ENCODE measurements around the gene THEMIS2.
A peak's percentile ranks its signal among the peaks of the same experiment; 100 is the strongest.
"Not testable (repeated sequence)": the region's sequence is repeated elsewhere in the genome, so short reads cannot be mapped to it uniquely, and the experiment has no call there.

THEMIS2 gene

DNA sequence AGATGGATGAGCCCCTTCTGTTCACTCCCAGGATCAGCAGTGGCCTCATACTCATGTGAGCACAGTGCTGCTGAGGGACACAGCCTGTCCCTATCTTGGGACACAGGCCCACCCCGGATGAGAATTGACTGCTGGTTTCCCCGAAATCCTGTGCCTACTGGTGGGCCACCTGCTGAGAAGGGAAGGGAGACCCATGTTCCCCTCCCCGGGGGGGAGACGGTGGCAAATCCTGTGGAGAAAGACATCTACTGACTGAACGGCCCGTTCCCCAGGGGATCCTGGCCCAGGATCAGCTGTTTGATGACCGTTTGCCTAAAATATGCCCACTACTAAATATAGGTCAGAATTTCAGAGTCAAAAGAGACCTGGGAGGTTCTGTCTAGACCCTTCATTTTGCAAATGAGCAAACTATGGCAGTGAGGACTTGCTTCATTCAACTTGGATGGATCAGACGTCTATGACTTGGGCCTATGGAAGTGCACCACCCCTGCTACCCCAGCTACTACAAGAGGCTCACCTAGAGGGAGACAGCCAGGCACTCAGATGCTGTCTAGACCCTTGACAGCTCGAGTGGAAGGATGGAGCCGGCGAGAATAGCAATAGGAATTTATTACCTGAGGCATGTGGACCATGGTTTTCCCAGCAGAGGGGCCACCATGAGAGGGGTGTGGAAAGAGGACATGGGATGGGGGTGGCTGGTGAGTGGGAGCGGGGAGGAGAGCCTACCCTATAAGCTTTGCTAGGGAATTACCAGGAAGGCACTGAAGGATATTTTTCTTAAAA, 15.6 kb upstream of the THEMIS2 start:
- H3K4me3 Mint-ChIP-seq: no peak overlapping the region
- DNase-seq (no peak), ATAC-seq (replicated peaks) (no peak)
- H3K27ac Mint-ChIP-seq: peak overlapping the region in 1 of 2 donors; percentile 7
- peaks cover 5% of the 10 kb centered on the region for H3K36me3 Mint-ChIP-seq (ENCODE audit: insufficient read depth)
- no peaks in the 10 kb centered on the region for H3K27me3 Mint-ChIP-seq
- H3K9me3 Mint-ChIP-seq: no peaks in the 10 kb centered on the region
- peaks cover 9 to 13% of the 10 kb centered on the region in 2 donors for H3K4me1 Mint-ChIP-seq (ENCODE audit: low read depth in 2 of 2)

DNA sequence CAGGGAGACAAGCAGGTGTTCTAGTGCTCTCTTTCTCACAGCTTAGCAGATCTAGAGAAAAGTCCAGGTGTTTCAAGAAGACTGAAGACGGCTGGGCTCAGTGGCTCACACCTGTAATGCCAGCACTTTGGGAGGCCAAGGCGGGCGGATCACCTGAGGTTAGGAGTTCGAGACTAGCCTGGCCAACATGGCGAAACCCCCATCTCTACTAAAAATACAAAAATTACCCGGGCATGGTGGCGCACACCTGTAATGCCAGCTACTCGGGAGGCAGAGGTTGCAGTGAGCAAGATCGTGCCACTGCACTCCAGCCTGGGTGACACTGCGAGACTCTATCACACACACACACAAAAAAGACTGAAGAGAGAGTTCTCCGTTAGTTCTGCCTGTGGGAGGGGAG, 14.8 kb upstream of the THEMIS2 start:
- H3K9me3 Mint-ChIP-seq; DNase-seq; H3K27me3 Mint-ChIP-seq; ATAC-seq (replicated peaks); H3K36me3 Mint-ChIP-seq (ENCODE audit: insufficient read depth); H3K4me3 Mint-ChIP-seq: not testable (repeated sequence)
- Mint-ChIP-seq H3K4me1 (ENCODE audit: low read depth in 2 of 2) (peaks cover 9 to 13% of the 10 kb centered on the region in 2 donors), H3K27ac (peak overlapping the region in 1 of 2 donors; percentile 51)

DNA sequence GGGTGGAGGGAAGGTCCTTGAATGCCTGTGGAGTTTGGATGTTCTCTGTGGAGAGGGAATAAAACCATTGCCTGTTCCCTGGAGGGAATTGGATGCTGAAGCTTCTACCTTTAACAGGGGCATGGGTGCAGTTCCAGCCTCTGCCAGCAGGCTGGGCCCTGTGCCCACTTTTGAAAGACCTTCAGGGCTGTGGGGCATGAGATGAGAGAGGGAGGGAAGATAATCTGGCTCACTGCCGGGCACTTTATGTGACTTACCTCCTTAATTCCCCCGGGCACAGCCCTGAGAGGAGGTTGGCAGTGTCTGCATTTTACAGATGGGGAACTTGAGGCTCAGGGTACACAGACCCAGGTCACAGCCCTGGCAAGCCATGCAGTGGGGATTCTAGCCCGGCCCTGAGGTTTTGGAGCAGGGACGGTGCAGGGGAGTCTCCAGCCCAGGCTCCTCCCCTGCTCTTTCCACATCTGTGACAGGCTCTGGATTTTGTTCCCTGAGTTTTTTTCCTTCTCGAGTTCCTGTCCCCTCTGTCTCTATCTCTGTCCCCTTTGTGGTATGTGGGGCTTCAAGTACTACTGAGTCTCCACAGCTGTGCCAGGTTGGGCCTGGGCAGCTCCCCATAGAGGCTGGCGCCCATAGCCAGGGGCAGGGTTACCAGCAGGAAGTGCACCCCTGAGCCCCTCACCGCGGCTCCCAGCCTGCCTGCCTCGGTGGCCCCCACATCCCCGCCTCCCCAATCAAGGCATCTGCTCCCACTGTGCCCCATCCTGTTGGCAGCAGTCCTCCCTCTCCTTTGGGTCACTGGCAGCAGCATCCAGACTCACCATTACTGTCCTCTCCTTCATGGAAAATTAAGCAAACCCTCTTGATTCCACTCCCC, 14.0 kb upstream of the THEMIS2 start:
- Mint-ChIP-seq H3K9me3 (no peaks in the 10 kb centered on the region), H3K36me3 (ENCODE audit: insufficient read depth) (peaks cover 5% of the 10 kb centered on the region), H3K27me3 (no peaks in the 10 kb centered on the region), H3K27ac (peak overlapping the region in 1 of 2 donors; percentile 51), H3K4me3 (no peak overlapping the region), H3K4me1 (ENCODE audit: low read depth in 2 of 2) (peaks cover 14 to 19% of the 10 kb centered on the region in 2 donors)
- peak; percentile 99 for ATAC-seq (replicated peaks)
- peak; percentile 82 to 91 (median 83) for DNase-seq

DNA sequence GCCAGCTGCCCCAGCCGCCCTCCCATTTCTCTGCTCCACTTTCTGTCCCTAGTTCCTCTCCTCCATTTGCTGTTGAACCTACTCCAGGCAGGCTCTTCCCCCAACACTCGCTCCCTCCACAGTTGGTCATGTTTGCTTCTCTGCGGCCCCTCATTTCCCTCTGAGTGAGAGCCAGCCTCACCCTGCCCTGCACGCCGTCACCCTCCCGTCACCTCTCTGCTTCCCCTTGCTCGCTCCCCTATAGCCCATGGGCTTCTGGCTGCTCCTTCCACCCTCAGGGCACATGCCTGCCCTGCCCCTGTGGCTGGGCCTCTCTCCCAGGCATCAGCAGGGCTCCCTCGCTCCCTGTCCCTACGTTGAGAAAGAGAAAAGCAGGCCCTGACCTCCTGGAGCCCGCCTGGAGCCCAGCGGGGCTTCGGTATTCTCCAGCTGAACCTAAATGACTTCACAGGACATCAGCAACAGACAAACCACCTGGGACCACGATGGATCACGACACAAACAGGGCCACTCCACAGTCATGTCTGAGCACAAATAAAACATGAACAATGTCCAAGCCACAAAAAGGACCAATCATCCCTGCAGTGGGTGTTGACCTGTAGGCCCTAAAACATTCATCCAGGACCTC, 13.3 kb upstream of the THEMIS2 start:
- no peaks in the 10 kb centered on the region for H3K27me3 Mint-ChIP-seq
- no peak overlapping the region for H3K27ac Mint-ChIP-seq
- ATAC-seq (replicated peaks) (no peak), DNase-seq (no peak)
- H3K9me3 Mint-ChIP-seq: no peaks in the 10 kb centered on the region
- no peak overlapping the region for H3K4me3 Mint-ChIP-seq
- peaks cover 5% of the 10 kb centered on the region for H3K36me3 Mint-ChIP-seq (ENCODE audit: insufficient read depth)
- H3K4me1 Mint-ChIP-seq (ENCODE audit: low read depth in 2 of 2): peaks cover 16 to 19% of the 10 kb centered on the region in 2 donors

DNA sequence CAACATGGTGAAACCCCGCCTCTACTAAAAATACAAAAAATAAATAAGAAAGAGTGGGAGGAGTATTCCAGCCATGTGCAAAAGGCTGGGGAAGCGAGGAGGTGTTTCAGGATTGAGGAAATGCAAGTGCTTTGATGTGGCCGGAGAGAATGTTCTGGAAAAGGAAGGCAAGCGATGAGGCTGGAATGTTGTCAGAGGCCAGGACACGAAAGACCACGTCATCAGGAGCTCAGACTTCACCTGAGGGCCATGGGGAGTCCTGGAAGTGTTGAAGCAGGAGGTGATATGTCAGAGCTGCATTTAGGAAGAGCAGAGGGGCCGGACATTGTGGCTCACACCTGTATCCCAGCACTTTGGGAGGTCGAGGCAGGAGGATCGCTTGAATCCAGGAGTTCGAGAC, 10.9 kb upstream of the THEMIS2 start:
- Mint-ChIP-seq H3K36me3 (ENCODE audit: insufficient read depth) (peaks cover 5% of the 10 kb centered on the region), H3K9me3 (no peaks in the 10 kb centered on the region), H3K27ac (peak overlapping the region in 1 of 2 donors; percentile 72), H3K27me3 (no peaks in the 10 kb centered on the region), H3K4me3 (no peak overlapping the region), H3K4me1 (ENCODE audit: low read depth in 2 of 2) (peaks cover 19 to 23% of the 10 kb centered on the region in 2 donors)
- DNase-seq: no peak
- no peak for ATAC-seq (replicated peaks)

DNA sequence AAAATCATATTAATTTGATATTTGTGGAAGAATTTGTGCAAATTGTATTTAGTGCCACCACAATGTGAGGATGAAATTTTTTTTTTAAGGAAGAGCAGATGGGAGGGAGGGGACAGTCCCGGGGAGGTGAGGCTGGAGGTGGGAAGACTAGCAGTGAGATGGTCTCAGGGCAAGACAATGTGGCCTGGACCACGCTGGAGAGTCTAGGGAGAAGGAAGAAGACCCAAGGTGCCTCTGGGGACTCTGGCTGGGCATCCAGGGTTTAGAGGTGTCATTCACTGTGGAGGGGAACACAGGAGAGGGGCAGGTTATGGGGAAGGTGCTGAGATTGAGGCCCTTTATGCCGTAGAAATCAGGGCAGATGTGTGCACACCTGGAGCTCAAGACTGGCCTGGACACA, 10.3 kb upstream of the THEMIS2 start:
- DNase-seq (no peak), ATAC-seq (replicated peaks) (no peak)
- H3K4me1 Mint-ChIP-seq (ENCODE audit: low read depth in 2 of 2): peaks cover 19 to 25% of the 10 kb centered on the region in 2 donors
- no peak overlapping the region for H3K4me3 Mint-ChIP-seq
- no peak overlapping the region for H3K27ac Mint-ChIP-seq
- H3K27me3 Mint-ChIP-seq: no peaks in the 10 kb centered on the region
- no peaks in the 10 kb centered on the region for H3K9me3 Mint-ChIP-seq
- peaks cover 5% of the 10 kb centered on the region for H3K36me3 Mint-ChIP-seq (ENCODE audit: insufficient read depth)

DNA sequence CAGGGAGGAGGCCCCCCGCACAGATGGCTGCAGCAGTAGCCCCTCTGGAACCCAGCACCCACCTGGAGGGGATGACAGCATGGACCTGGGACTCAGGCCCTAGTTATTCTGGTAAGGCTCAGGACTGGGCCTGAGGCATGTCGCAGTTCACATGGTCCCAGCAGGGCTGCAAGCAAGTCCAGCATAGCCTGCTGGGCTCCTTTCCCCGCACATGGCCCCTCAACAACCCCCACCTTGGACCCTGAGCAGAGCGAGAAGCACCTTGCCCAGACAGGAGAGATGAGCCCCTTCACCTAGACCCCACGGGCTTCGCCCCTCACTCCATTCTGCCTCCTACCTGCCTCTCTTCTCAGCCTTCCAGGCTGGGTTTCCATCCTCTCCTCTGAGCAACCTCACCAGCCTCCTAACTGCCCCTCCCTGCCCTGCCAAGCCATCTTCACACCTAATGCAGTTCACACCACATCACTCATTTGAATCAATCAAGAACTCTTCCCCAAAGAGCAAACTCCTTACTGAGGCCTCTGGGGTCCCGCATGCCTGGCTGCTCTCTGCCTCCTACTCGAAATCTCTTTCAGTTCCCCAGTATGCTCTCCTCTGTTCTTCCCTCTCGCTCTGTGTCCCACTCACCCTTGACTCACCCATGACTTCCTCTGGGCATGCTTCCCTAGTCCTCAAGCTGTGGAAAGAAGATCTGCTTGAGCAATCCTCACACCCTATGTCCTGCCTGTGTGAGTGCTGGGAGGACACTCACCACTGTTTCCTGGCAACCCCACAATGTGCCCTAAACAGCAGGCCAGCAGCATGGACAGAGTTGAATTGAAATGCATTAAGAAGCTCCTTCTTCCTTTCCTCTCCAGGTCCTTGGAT, 9.4 kb upstream of the THEMIS2 start:
- DNase-seq (no peak), ATAC-seq (replicated peaks) (peak; percentile 53)
- Mint-ChIP-seq H3K36me3 (ENCODE audit: insufficient read depth) (peaks cover 5% of the 10 kb centered on the region), H3K27me3 (no peaks in the 10 kb centered on the region), H3K4me3 (no peak overlapping the region), H3K4me1 (ENCODE audit: low read depth in 2 of 2) (peaks cover 20 to 24% of the 10 kb centered on the region in 2 donors), H3K27ac (peak overlapping the region; percentile 6 to 88), H3K9me3 (no peaks in the 10 kb centered on the region)

DNA sequence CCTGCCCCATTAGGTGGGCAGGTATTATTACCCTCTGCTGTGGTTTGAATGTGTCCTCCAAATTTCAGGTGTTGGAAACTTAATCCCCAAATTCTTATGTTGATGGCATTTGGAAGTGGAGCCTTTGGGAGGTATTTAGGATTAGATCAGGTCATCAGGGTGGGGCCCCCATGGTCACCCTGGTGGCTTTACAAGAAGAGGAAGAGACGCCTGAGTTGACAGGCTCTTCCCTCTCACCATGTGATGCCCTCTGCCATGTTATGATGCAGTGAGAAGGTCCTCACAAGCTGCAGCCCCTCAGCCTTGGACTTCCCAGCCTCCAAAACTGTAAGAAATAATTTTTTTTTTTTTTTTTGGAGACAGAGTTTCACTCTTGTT, 8.8 kb upstream of the THEMIS2 start:
- peak overlapping the region; percentile 6 to 88 for H3K27ac Mint-ChIP-seq
- H3K4me3 Mint-ChIP-seq: no peak overlapping the region
- ATAC-seq (replicated peaks) (peak; percentile 39), DNase-seq (no peak)
- H3K9me3 Mint-ChIP-seq: no peaks in the 10 kb centered on the region
- H3K4me1 Mint-ChIP-seq (ENCODE audit: low read depth in 2 of 2): peaks cover 18 to 23% of the 10 kb centered on the region in 2 donors
- no peaks in the 10 kb centered on the region for H3K27me3 Mint-ChIP-seq
- H3K36me3 Mint-ChIP-seq (ENCODE audit: insufficient read depth): peaks cover 5% of the 10 kb centered on the region

DNA sequence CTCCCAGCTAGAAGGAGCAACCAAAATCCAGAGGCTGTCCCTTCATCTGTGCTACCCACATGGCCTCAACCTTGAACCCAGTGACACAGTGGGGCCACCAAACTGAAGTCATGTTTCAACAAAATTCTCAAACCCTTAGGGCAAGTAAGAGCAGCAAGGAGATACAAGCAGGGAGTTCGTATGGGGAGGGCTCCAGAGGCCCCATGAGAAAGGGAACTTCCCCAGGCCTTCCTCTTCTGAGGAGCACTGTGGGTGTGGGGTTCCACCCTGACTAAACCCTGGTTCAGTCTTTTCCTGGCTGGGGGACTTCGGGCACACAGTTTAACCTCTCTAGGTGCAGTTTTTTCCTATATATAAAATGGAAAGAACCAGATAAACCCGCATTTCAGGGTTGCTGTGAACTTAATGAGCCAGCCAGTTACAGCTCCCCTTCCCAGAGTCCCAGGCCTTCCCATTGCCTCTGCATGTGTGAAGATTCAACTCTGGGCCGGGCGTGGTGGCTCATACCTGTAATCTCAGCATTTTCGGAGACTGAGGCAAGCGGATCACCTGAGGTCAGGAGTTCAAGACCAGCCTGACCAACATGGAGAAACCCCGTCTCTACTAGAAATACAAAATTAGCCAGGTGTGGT, 8.0 kb upstream of the THEMIS2 start:
- H3K4me1 Mint-ChIP-seq (ENCODE audit: low read depth in 2 of 2): peaks cover 22 to 25% of the 10 kb centered on the region in 2 donors
- peak overlapping the region in 1 of 2 donors; percentile 33 for H3K4me3 Mint-ChIP-seq
- DNase-seq (no peak), ATAC-seq (replicated peaks) (no peak)
- H3K27ac Mint-ChIP-seq: peak overlapping the region in 1 of 2 donors; percentile 38
- no peaks in the 10 kb centered on the region for H3K27me3 Mint-ChIP-seq
- H3K36me3 Mint-ChIP-seq (ENCODE audit: insufficient read depth): no peaks in the 10 kb centered on the region
- no peaks in the 10 kb centered on the region for H3K9me3 Mint-ChIP-seq

DNA sequence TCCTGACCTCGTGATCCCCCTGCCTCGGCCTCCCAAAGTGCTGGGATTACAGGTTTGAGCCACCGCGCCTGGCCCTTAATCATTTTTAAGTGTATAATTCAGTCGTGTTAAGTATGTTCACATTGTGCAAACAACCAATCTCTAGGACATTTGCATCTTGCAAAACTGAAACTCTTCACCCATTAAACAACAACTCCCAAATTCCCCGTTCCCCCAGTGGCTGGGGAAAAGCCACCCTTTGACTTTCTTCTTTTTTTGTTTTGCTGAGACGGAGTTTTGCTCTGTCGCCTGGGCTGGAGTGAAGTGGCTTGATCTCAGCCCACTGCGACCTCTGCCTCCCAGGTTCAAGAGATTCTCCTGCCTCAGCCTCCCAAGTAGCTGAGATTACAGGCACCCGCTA, 6.5 kb upstream of the THEMIS2 start:
- peak overlapping the region in 1 of 2 donors; percentile 60 for H3K27ac Mint-ChIP-seq

DNA sequence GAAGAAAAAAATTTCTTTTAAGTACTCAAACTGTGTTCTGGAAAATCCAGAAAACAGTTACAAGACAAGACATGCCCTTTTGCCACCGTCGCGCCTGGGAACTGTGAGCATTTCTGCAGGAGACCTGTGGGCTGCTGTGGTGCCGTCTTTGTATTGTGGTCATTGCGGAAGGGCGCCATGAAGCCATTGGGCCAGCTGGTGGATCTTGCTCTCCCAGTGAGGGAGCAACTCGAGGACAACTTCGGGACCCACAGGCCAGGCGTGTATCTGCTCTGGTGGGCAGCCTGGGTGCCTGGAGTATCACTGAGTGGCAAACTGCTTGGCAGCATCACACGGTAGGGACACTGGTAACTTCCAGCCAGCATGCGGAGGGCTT, 3.8 kb upstream of the THEMIS2 start:
- no peaks in the 10 kb centered on the region for H3K27me3 Mint-ChIP-seq
- ATAC-seq (replicated peaks) (no peak), DNase-seq (no peak)
- peak overlapping the region; percentile 81 to 84 for H3K4me3 Mint-ChIP-seq
- H3K36me3 Mint-ChIP-seq (ENCODE audit: insufficient read depth): no peaks in the 10 kb centered on the region
- peak overlapping the region; percentile 82 to 88 for H3K27ac Mint-ChIP-seq
- H3K4me1 Mint-ChIP-seq (ENCODE audit: low read depth in 2 of 2): peaks cover 31 to 32% of the 10 kb centered on the region in 2 donors
- H3K9me3 Mint-ChIP-seq: no peaks in the 10 kb centered on the region

More for the DNA sequence above, 6.5 kb upstream of the THEMIS2 start:
- Mint-ChIP-seq H3K27me3 (no peaks in the 10 kb centered on the region), H3K4me3 (no peak overlapping the region), H3K36me3 (ENCODE audit: insufficient read depth) (no peaks in the 10 kb centered on the region), H3K4me1 (ENCODE audit: low read depth in 2 of 2) (peaks cover 27 to 31% of the 10 kb centered on the region in 2 donors), H3K9me3 (no peaks in the 10 kb centered on the region)
- DNase-seq (no peak), ATAC-seq (replicated peaks) (no peak)

DNA sequence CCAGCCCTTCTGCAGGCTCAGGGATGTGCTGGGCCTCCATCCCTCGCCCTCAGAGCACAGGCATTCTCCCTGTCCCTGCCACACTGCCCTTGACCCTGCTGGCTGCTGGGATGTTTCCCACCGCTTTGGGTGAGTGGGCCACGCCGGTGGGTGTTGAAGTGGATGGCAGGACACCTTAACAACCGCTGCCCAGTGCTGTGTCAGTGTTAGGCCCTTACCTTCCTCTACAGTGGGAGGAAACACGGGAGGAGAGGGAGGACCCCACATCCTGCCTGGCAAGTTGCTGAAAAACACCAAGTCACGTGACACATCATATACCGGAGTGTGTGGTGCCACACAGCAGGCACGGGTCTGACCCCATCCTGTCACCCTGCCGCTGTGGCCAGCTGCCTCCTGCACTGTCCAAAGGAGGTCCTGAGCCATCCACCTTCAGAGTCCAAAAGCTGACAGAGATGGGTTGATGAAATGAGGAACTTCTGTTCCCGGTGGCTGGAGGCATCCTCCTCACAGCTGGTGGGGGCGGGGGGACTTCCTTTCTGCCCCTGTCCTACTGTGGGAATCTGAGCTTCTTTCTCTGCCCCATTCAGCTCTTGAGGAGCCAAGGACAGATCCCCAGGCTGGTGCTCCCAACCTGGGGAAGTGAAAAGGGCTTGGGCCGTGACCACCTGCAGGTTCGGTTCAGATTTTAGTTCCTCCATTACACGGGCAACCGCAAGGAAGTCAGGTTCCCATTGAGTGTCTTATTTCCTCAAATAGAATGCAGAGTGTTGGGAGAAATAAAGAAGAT, 3.2 kb upstream of the THEMIS2 start:
- Mint-ChIP-seq H3K27ac (peak overlapping the region; percentile 82 to 88), H3K36me3 (ENCODE audit: insufficient read depth) (no peaks in the 10 kb centered on the region), H3K4me1 (ENCODE audit: low read depth in 2 of 2) (peaks cover 32 to 34% of the 10 kb centered on the region in 2 donors), H3K9me3 (no peaks in the 10 kb centered on the region), H3K27me3 (no peaks in the 10 kb centered on the region), H3K4me3 (peak overlapping the region; percentile 81 to 84)
- peak; percentile 79 for ATAC-seq (replicated peaks)
- DNase-seq: peak; percentile 58 to 61 (median 59)

Data from effector memory CD8-positive, alpha-beta T cell (primary cell).